ENCODE results near the gene SPATA31C1.
"Not testable (repeated sequence)": the region's sequence is repeated elsewhere in the genome, so short reads cannot be mapped to it uniquely, and the experiment has no call there.

SPATA31C1 gene

DNA sequence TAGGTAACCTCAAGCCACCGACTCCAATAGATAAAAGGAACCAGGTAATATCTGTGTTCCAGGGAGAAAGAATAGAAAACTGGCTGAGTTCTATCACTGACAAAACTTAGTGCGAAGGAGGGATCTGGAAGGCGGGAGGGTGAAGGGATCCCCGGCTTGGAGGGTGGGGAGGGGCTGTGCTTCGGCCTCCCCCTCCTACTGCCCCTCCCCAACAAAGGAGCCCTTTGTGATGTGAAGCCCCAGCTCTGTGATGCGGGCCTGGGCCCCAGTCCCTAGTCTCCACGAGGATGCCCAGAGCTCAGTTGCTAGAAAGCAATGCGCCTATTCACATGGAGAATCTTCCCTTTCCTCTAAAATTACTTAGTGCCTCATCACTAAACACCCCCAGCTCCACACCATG, at the start of gene SPATA31C1:
SPATA31C1 (plus strand) TSS at position 301 of the 400 bp plus-strand sequence.
- not testable (repeated sequence) for DNase-seq

GRCh38 chr9:87868175-87868574, 49.6 kb upstream of the SPATA31C1 start:
- no peak for DNase-seq

GRCh38 chr9:87868635-87869034, 49.1 kb upstream of the SPATA31C1 start:
- no peak for DNase-seq

DNA sequence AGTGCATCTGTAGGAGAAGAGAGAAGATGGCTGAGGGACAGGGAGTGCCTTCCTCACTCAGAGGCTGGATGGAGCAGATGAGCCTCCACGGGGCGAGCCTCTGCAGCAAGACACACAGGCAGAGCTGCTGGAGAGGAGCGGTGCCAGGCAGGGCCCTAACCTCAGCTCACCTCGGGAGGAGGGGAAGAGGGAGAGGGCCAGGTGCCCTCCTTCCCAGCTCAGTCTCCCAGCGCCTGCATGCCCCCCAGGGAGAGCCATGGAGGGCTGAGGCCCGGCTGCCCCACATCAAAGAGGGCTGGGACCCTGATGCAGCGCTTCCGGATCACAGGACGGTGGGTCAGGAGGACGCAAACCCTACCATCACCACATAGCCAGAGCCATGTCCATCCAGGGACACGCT, 48.7 kb upstream of the SPATA31C1 start:
- no peak for DNase-seq

DNA sequence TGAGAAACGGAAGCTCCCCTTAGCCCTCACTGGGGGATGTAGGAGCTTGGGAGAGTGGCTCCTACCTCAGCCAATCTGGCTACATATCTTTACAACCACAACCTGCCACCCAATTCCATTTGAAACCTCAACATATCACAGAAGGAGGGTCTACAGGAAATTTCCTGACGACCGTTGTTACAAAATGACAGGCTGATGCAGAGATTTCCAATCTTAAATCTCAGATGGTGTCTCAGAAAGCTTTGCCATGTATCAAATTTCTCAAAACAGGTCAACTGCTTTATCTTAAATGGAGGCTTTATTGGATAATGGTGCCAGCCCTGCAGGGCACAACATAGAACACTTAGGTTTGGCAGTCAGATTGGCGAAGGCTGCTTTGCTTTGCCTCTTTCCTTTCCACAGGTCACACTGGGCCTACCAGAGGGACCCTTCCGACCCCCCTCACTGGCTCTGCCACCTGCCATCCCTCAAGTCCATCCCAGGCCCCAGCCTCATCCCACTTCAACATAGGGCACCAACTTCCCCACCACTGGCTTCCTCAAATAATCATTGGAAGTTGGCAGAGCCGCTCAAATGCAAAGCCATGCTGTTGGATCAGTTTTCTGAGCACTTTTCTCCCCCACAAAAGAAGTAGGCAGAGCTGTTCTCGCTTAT, 46.2 kb upstream of the SPATA31C1 start:
- DNase-seq, result no peak

- no peak for DNase-seq
Observed at GRCh38 chr9:87872079-87872624, 45.6 kb upstream of the SPATA31C1 start.

- no peak for DNase-seq
Observed at GRCh38 chr9:87873607-87874303, 44.0 kb upstream of the SPATA31C1 start.

DNA sequence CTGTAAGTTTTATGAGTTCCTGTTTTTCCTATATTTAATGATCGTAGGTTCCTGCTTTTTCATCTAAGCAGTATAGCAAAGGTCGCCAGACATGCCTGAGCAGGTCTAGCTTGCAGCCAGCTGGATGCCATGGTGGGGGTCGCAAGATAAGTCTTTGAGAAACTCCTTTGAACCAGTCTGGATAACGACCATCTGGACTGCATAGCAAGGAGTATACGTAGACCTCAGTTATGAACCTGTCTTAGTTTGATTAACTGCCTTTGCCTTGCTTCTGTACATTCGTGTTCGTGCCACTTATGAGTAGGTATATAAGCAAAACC, 43.5 kb upstream of the SPATA31C1 start:
- no peak for DNase-seq

DNA sequence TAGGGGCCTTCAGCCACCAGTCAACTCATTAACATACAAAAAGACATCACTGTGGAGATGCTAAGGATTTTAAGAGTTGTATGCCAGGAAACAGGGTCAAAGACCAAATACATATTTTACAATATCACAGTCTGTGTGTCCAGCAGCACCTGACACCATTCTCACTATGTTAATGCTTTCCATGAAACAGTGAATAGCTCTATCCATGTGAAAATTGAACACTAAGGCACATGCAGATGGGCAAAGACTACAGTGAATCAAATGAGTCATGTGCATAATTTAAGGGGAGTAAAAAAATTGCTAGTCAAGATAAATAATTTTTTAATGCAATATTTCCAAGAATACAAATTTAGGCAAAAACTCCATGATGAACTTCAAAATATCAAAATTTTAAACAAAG, 42.7 kb upstream of the SPATA31C1 start:
- DNase-seq, result no peak

GRCh38 chr9:87875831-87876545, 41.8 kb upstream of the SPATA31C1 start:
- DNase-seq, result no peak

DNA sequence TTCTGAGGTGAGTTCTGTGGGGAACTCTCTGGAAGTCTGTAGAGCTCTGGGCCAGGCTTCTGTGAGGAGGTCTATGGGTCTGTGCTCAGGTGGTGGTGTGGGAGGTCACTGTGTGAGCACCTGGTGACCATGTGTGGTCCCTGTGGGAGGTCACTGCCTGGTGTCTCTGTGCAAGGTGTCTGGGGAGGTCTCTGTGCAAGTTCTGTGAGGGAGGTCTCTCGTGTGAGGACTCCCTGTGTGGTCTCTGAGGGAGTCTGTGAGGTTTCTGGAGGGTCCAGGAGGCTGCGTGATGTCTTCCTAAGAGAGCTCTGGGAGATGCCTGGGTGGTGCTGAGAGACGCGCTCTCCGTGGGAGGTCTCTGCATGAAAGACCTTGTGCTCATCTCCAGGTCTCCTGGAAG, 41.1 kb upstream of the SPATA31C1 start:
- no peak for DNase-seq

- DNase-seq, result peak; percentile 85
Observed at GRCh38 chr9:87878989-87879511, 38.7 kb upstream of the SPATA31C1 start.

DNA sequence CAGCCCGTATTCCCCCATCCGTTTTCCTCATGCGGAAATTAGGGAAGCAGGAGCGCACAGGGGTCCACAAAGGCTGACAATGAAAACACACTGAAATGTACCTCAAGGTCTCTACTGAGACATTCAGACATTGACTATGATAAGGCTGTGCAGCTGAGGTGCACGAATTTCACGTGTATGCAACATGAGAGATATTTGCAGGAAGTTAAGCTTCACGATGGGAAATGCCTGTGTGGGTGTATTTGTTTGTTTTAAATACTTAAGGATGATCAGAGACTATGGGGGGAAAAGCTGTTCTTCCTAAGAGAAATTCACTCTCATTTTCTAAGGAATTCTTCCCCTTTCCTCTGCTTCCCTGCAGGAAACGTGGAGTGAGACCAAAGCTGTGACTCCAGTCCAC, 37.6 kb upstream of the SPATA31C1 start:
- no peak for DNase-seq

DNA sequence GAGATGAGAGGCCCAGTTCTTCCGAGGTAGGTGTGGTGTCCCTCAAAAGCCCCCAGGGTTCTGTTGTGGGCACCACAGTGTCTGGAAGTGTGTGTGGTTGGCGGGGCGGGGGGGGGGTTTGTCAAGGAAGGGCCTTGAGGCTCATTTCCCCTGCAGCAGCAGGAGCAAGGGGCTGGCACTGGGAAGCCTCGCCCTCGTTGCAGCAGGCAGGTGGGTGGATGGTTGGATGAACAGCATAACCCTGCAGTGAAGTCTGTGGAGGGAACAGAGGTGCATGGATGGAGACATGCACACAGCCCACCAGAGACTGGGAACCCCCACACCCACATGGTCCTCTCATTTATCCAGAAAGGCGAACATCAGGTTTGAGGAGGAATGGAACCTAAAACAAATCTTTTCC, 37.1 kb upstream of the SPATA31C1 start:
- no peak for DNase-seq

DNA sequence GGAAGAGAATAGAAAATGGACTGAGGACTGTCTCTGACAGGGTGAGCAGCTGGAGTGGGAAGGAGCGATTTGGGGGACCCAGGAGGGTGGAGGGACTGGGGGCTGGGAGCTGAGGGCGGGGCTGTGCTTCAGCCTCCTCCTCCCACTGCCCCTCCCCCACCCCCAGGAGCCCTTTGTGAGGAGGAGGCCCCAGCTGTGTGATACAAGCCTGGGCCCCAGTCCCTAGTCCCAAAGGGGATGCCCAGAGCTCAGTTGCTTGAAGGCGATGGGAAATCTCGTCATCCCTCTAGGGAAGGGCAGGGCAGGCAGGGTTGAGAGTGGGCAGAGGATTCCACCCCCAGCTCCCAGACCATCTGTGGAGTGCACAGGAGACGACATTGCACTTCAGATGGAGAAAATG, 35.1 kb upstream of the SPATA31C1 start, which contains the start of gene SPATA31E1:
SPATA31E1 (plus strand) TSS at position 251 of the 400 bp plus-strand sequence; CDS start at position 266, 15 bp downstream.
- no peak for DNase-seq

DNA sequence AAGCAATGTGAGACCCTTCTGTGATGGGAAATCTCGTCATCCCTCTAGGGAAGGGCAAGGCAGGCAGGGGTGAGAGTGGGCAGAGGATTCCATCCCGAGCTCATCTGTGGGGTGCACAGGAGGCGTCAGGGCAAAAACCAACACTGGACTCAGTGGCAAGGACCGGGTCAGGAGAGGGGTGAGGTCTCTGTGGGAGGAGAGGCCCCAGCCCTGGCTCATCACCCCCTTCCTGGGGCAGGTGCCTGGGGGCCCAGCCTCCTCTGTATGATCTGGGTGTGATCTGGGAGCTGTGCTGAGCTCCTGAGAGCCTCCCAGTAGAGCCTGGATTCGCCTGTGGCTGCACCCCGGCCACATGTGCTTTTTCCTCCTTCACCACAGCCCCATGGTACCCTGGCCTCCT, 34.5 kb upstream of the SPATA31C1 start:
- no peak for DNase-seq

DNA sequence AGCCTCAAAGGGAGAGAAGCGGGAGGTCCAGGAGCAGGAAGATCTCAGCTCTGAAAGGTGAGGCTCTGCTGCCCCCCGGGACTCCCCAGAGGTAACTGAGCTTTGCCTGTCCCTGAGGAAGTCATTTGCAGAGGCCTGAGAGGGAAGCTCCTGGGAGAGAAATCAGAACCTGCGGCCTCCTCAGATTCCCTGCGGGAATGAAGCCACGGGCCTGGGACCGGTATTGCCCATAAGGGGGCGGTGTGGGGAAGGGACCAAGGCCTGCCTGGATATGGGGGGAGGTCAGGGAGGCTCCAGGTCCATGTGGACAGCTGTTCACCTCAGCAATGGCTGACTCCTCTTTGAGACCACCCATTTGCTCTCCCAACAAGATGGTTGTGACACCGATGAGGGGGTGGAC, 33.8 kb upstream of the SPATA31C1 start:
- no peak for DNase-seq

DNA sequence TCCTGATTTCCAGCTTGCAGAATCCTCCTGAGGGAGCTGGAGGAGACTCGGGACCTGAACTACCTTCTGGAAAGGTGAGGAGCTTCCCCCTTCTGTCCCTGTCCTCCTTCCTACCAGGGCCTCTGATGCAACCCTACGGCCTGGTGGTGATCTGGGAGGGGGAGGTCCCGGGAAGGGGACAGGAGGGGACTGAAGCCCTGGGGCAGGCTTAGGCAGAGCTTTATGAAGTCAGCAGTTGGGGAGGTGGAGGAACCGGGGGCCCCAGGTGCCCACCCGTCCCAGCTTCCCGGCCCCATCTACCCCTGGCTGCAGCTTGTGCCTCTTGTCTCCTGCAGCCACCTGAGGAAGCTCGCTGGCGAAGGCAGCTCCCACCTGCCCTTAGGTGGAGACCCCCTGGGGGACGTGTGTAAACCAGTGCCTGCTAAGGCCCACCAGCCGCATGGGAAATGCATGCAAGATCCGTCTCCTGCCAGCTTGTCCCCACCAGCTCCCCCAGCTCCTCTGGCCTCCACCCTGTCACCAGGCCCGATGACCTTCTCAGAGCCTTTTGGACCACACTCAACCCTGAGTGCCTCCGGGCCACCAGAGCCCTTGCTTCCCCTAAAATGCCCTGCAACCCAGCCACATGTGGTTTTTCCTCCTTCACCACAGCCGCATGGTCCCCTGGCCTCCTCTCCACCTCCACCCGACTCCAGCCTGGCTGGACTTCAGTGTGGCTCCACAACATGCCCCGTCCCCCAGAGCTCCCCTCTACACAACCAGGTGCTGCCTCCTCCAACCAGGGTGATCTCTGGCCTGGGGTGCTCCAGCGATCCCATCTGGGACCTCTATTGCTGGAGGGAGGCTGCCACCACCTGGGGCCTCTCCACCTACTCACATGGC, 32.9 kb upstream of the SPATA31C1 start:
- no peak for DNase-seq

- DNase-seq, result no peak
Observed at GRCh38 chr9:87885484-87886189, 32.1 kb upstream of the SPATA31C1 start.

GRCh38 chr9:87886210-87886932, 31.4 kb upstream of the SPATA31C1 start:
- no peak for DNase-seq

DNA sequence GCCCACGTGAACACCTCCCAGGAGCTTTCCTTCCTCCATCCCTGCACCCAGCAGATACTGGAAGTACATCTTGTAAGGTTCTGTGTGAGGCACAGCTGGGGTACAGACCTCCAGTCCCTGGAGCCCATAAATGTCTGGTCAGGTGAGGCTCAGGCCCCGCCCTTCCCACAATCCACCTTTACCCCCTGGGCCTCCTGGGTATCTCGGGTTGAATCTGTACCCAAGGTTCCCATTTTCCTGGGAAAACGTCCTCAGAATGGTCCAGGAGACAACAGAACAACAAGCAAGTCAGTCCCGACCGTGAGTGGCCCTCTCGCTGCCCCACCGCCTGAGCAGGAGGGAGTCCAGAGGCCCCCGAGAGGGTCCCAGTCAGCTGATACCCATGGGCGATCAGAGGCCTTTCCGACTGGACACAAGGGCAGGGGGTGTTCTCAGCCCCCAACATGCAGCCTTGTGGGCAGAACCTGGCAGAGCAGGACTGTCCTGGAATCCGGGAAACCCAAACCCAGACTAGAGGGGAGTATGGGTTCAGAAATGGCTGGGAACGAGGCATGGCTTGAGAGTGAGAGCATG, 30.7 kb upstream of the SPATA31C1 start:
- no peak for DNase-seq

Measured in HCEC 1CT (cell line).